HCT116 (cell line): ENCODE results near the gene MYO1B. TPM values are rescaled to one million over a fixed set of nuclear protein-coding genes. Genes with fewer than 3 reads are reported as not detected.

Experiments
- ATAC-seq: fragments of 200-7000 bp; cut with Tn5 transposase; 2 replicates; pipeline ENCODE4 v1.9.1; 2020; ENCODE audit warnings: mild to moderate bottlenecking, moderate library complexity
- BruUV-seq: library from RNA; stranded (reverse); fragments of 400-500 nt; replicated peaks from 2 replicates; lab custom pipeline; 2021; lab: Mats Ljungman, UMichigan
- CTCF ChIA-PET: fragments of 300-600 bp; sonication (Branson Sonifier 250); formaldehyde crosslinking; loops from one replicate; lab custom pipeline; 2021; ENCODE audit warnings: antibody characterized with exemption; lab: Charles Lee
- POLR2A ChIA-PET: fragments of 300-600, 350-600 bp; sonication (Branson Sonifier 250); formaldehyde crosslinking; loops from one replicate; lab custom pipeline; 2021; ENCODE audit warnings: antibody characterized with exemption; lab: Charles Lee
- RAD21 ChIA-PET, 2 experiments: fragments of 300-600 bp; sonication (Branson Sonifier 250); formaldehyde crosslinking; loops; one replicate each; lab custom pipeline; 2023; ENCODE audit warnings: low total read pairs in 2 of 2; ENCODE audit not compliant: uncharacterized antibody in 2 of 2, unreplicated experiment in 2 of 2, low non-redundant PET in 1 of 2; lab: Charles Lee
- DNase-seq: peaks from one replicate; pipeline ENCODE4 v3.0.0-alpha.2; 2010; ENCODE audit warnings: low read depth, low spot score
- H2AFZ ChIP-seq: fragments of 200-600 bp; shearing (Covaris generic), sonication (generic); 2 replicates; pipeline ENCODE4 v1.6.1; 2017; ENCODE audit warnings: low read depth, mixed run types, mixed read lengths, antibody characterized with exemption, low read length; ENCODE audit not compliant: poor library complexity, severe bottlenecking
- H3K27ac ChIP-seq: 2 replicates; pipeline ENCODE4 v1.5.1; 2012; ENCODE audit warnings: low read depth, low read length
- H3K27me3 ChIP-seq: fragments of 200-600 bp; sonication (generic); 2 replicates; pipeline ENCODE4 v1.6.1; 2016; ENCODE audit warnings: mixed run types, low read length, mixed read lengths; ENCODE audit not compliant: insufficient read depth
- H3K36me3 ChIP-seq, 2 experiments: fragments of 200-500 bp in 1 of 2; fragments of 200-600 bp in 1 of 2; sonication (Bioruptor generic) in 1 of 2; sonication (generic) in 1 of 2; 2 replicates each; pipeline versions ENCODE4 v1.5.1 to v1.6.1; 2014 to 2016; ENCODE audit warnings: low read length in 2 of 2, inconsistent platforms in 1 of 2, mixed read lengths in 1 of 2, mixed run types in 1 of 2; ENCODE audit not compliant: insufficient read depth in 2 of 2, control insufficient read depth in 1 of 2
- H3K4me1 ChIP-seq, 2 experiments: fragments of 200-600 bp in 1 of 2; sonication (generic) in 1 of 2; 2 replicates each; pipeline versions ENCODE4 v1.5.1 to v1.6.1; 2012 to 2017; ENCODE audit warnings: low read length in 2 of 2, inconsistent platforms in 1 of 2, mild to moderate bottlenecking in 1 of 2, mixed read lengths in 1 of 2, mixed run types in 1 of 2, moderate library complexity in 1 of 2; ENCODE audit not compliant: insufficient read depth in 2 of 2, control insufficient read depth in 1 of 2
- H3K4me2 ChIP-seq: fragments of 200-600 bp; sonication (generic); 2 replicates; pipeline ENCODE4 v1.6.1; 2017; ENCODE audit warnings: mixed run types, low read length, mixed read lengths
- H3K4me3 ChIP-seq, 2 experiments: fragments of 200-600 bp in 1 of 2; sonication (generic) in 1 of 2; replicated peaks in 1 of 2; 2 replicates each; pipeline ENCODE4 v1.5.1; 2011 to 2016; ENCODE audit warnings: low read length in 2 of 2, control low read depth in 1 of 2, low read depth in 1 of 2, mild to moderate bottlenecking in 1 of 2, mixed read lengths in 1 of 2, mixed run types in 1 of 2
- H3K79me2 ChIP-seq: fragments of 200-600 bp; sonication (generic); 2 replicates; pipeline ENCODE4 v1.6.1; 2017; ENCODE audit warnings: mild to moderate bottlenecking, mixed run types, low read length, moderate library complexity, mixed read lengths; ENCODE audit not compliant: insufficient read depth
- H3K9ac ChIP-seq: fragments of 200-600 bp; sonication (generic); 2 replicates; pipeline ENCODE4 v1.6.1; 2016; ENCODE audit warnings: low read length, mixed read lengths
- H3K9me2 ChIP-seq: fragments of 200-600 bp; sonication (generic), shearing (Covaris generic); 2 replicates; pipeline ENCODE4 v1.6.1; 2017; ENCODE audit warnings: mixed run types, mild to moderate bottlenecking, moderate library complexity; ENCODE audit not compliant: insufficient read depth
- H3K9me3 ChIP-seq, 2 experiments: fragments of 200-500 bp in 1 of 2; fragments of 200-600 bp in 1 of 2; sonication (Bioruptor generic) in 1 of 2; sonication (generic) in 1 of 2; 2 replicates each; pipeline ENCODE4 v1.6.1; 2014 to 2017; ENCODE audit warnings: low read length in 2 of 2, mixed read lengths in 2 of 2, inconsistent platforms in 1 of 2, low read depth in 1 of 2, mild to moderate bottlenecking in 1 of 2, mixed run types in 1 of 2, moderate library complexity in 1 of 2; ENCODE audit not compliant: control insufficient read depth in 1 of 2, insufficient read depth in 1 of 2
- H4K20me1 ChIP-seq: fragments of 200-600 bp; sonication (generic), shearing (Covaris generic); 2 replicates; pipeline ENCODE4 v1.6.1; 2017; ENCODE audit warnings: mixed run types, mild to moderate bottlenecking, moderate library complexity; ENCODE audit not compliant: insufficient read depth
- ELF1 ChIP-seq: IDR thresholded peaks from 2 replicates; pipeline ENCODE4 v1.6.1; 2012; ENCODE audit warnings: low read depth, borderline replicate concordance
- RAD21 ChIP-seq: IDR thresholded peaks from 2 replicates; pipeline ENCODE4 v1.6.1; 2012; ENCODE audit warnings: low read depth, mild to moderate bottlenecking
- SRF ChIP-seq: IDR thresholded peaks from 2 replicates; pipeline ENCODE4 v1.6.1; 2012; ENCODE audit warnings: low read depth
- TCF7L2 ChIP-seq: IDR thresholded peaks from 2 replicates; pipeline ENCODE4 v1.7.0; 2011; ENCODE audit warnings: borderline replicate concordance, inconsistent platforms; ENCODE audit not compliant: insufficient read depth, insufficient read length; ENCODE audit errors: extremely low read depth
- intact Hi-C: fragments of 100-400 bp; cut with micrococcal nuclease; formaldehyde crosslinking; loops from 2 replicates; pipeline ENCODE4 v1.10.0; 2022
- total RNA-seq: library from RNA; stranded (reverse); gene quantifications from one replicate; pipeline ENCODE4 v1.2.1, GENCODE V29; 2021; ENCODE audit not compliant: unreplicated experiment
- TF ChIP-seq, protein P1 (sequence below): IDR thresholded peaks from 2 replicates; pipeline ENCODE4 v1.6.1; 2012
- TF ChIP-seq, protein P2 (sequence below): IDR thresholded peaks from 2 replicates; pipeline ENCODE4 v1.6.1; 2012; ENCODE audit warnings: low read depth

MYO1B gene
- total RNA-seq, 1 experiment from 2014 or later, result 51.7 TPM

DNA sequence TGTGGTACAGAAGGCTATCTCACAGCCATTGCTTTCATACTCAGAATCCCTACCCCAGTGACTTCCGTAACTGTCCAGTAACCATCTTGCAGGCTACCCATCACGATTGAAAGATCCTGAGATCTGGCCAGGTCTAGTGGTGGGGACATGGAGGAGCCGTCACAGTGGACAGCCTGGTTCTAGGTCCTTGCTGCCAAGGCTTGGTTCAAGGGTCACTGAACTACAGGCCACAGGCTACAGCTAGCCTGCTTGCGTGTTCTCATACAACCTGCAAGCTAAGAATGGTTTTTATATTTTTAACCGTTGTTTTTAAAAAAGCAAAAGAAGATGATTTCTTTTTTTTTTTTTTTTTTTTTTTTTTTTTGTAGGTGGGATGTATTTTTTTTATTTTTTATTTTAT is 151.6 kb downstream of the MYO1B start:
- intact Hi-C loops, result no loop called here
- Histone ChIP-seq H3K27ac (no peak overlapping the region), H3K9ac (no peak overlapping the region), H4K20me1 (no peaks in the 10 kb centered on the region), H2AFZ (no peak overlapping the region), H3K4me3 (no peak overlapping the region), H3K9me2 (no peaks in the 10 kb centered on the region), H3K27me3 (no peaks in the 10 kb centered on the region), H3K36me3 (peaks cover 14 to 21% of the 10 kb centered on the region in 2 experiments; a peak in 2 of 4 replicates), H3K9me3 (no peaks in the 10 kb centered on the region), H3K4me1 (no peaks in the 10 kb centered on the region), H3K4me2 (no peak overlapping the region), H3K79me2 (no peaks in the 10 kb centered on the region)
- no TSS peak for BruUV-seq
- ChIA-PET RAD21 (interaction anchor here (0.6 kb wide), 2 partner anchors 127 to 148 kb away, joined by 3 to 7 read pairs; no protein-coding TSS in a partner anchor), POLR2A (no interaction called here), CTCF (no interaction called here)
- TF ChIP-seq TCF7L2 (no peak), ELF1 (no peak)
- ATAC-seq, result no peak
- DNase-seq, result no peak

DNA sequence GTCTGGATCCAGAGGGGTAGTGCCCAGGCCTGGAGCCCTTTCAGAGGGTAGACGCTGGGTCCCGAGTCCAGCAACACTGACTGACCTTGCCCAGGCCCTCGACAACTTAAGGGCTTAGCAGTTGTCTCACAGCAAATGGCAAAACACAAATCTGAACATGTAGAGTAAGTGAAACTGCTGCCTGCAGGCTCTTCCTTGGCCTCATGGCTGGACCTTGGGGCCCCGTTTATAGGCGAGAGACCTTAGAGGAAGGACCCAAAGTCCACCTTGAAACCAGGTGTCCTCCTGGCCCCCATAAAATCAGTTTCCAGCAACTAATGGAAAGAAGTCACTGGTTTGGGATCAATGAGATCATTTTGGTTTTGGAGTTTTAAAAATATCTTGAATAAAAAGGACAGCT is 154.4 kb downstream of the MYO1B start:
- Histone ChIP-seq H3K4me3 (no peak overlapping the region), H3K9ac (no peak overlapping the region), H3K9me2 (no peaks in the 10 kb centered on the region), H3K4me2 (no peak overlapping the region), H2AFZ (no peak overlapping the region), H3K27me3 (no peaks in the 10 kb centered on the region), H3K9me3 (no peaks in the 10 kb centered on the region), H4K20me1 (no peaks in the 10 kb centered on the region), H3K79me2 (no peaks in the 10 kb centered on the region), H3K27ac (no peak overlapping the region), H3K4me1 (no peaks in the 10 kb centered on the region), H3K36me3 (peaks cover 8% of the 10 kb centered on the region in 2 experiments; a peak in 1 of 4 replicates)
- TF ChIP-seq, protein P1, sequence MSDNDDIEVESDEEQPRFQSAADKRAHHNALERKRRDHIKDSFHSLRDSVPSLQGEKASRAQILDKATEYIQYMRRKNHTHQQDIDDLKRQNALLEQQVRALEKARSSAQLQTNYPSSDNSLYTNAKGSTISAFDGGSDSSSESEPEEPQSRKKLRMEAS, result no peak
- TF ChIP-seq RAD21, result no peak
- TF ChIP-seq TCF7L2, result no peak
- no peak for TF ChIP-seq ELF1
- TF ChIP-seq SRF, result no peak
- TF ChIP-seq, protein P2, sequence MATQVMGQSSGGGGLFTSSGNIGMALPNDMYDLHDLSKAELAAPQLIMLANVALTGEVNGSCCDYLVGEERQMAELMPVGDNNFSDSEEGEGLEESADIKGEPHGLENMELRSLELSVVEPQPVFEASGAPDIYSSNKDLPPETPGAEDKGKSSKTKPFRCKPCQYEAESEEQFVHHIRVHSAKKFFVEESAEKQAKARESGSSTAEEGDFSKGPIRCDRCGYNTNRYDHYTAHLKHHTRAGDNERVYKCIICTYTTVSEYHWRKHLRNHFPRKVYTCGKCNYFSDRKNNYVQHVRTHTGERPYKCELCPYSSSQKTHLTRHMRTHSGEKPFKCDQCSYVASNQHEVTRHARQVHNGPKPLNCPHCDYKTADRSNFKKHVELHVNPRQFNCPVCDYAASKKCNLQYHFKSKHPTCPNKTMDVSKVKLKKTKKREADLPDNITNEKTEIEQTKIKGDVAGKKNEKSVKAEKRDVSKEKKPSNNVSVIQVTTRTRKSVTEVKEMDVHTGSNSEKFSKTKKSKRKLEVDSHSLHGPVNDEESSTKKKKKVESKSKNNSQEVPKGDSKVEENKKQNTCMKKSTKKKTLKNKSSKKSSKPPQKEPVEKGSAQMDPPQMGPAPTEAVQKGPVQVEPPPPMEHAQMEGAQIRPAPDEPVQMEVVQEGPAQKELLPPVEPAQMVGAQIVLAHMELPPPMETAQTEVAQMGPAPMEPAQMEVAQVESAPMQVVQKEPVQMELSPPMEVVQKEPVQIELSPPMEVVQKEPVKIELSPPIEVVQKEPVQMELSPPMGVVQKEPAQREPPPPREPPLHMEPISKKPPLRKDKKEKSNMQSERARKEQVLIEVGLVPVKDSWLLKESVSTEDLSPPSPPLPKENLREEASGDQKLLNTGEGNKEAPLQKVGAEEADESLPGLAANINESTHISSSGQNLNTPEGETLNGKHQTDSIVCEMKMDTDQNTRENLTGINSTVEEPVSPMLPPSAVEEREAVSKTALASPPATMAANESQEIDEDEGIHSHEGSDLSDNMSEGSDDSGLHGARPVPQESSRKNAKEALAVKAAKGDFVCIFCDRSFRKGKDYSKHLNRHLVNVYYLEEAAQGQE, result no peak
- BruUV-seq, result no TSS peak
- ATAC-seq (no peak), DNase-seq (no peak)
- POLR2A ChIA-PET, result no interaction called here
- intact Hi-C loops, result no loop called here
- RAD21 ChIA-PET, result no interaction called here
- CTCF ChIA-PET, result no interaction called here
